PFSK-1 (cell line): ENCODE data around the gene PARVB.

ENCODE experiments used
- FOXP2 ChIP-seq: optimal IDR thresholded peaks from 2 replicates; pipeline ENCODE3; 2011; ENCODE audit warnings: borderline replicate concordance, control low read depth, inconsistent platforms; ENCODE audit not compliant: insufficient read depth; ENCODE audit errors: extremely low read length, extremely low read depth
- POLR2AphosphoS5 ChIP-seq: IDR thresholded peaks from 2 replicates; pipeline ENCODE4 v1.6.1; 2012; ENCODE audit warnings: low read depth, mild to moderate bottlenecking, control low read depth, low read length, moderate library complexity
- REST ChIP-seq, 2 experiments: IDR thresholded peaks; 2 replicates each; pipeline versions ENCODE4 v1.6.1 to v1.8.0; 2011 to 2012; ENCODE audit warnings: low read depth in 2 of 2, low read length in 2 of 2, control low read depth in 1 of 2, inconsistent platforms in 1 of 2, mild to moderate bottlenecking in 1 of 2, moderate library complexity in 1 of 2; ENCODE audit not compliant: insufficient read depth in 1 of 2
- SIN3A ChIP-seq: IDR thresholded peaks from 2 replicates; pipeline ENCODE4 v1.6.1; 2012; ENCODE audit warnings: mild to moderate bottlenecking, low read length, moderate library complexity, borderline replicate concordance; ENCODE audit not compliant: insufficient read depth
- TAF1 ChIP-seq: IDR thresholded peaks from 2 replicates; pipeline ENCODE4 v1.6.1; 2012; ENCODE audit warnings: low read length, control low read depth, borderline replicate concordance; ENCODE audit not compliant: insufficient read depth

Gene PARVB

GRCh38 chr22:44142421-44143104, 118.5 kb downstream of the PARVB start:
- TF ChIP-seq TAF1, result no peak
- no peak for TF ChIP-seq SIN3A
- TF ChIP-seq REST (IDR thresholded peaks at IDR 0.05; ENCODE audit: insufficient read depth in 1 of 2, low read depth in 2 of 2, low read length in 2 of 2), result no peak
- no peak for TF ChIP-seq POLR2AphosphoS5
- no peak for TF ChIP-seq FOXP2

DNA sequence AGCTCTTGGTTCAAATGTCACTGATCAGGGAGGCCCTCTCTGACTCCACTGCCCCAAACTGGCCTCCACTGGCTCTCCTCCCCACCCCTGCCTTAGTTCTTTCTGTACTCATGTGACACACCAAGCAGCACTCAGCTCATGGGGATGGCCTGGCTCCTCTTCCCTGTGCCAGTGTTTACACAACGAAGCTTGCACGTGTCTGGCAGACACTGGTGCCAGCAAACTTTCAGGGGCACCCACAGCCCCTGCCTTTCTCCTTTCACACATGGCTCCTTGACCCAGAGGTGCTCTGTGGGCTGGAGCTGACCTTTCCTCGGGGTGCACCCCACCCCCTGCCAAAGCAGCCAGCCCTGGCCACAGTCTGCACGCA, 119.0 kb downstream of the PARVB start:
- TF ChIP-seq REST (IDR thresholded peaks at IDR 0.05; ENCODE audit: insufficient read depth in 1 of 2, low read depth in 2 of 2, low read length in 2 of 2), result no peak
- TF ChIP-seq POLR2AphosphoS5, result no peak
- TF ChIP-seq SIN3A, result no peak
- TF ChIP-seq FOXP2, result no peak
- TF ChIP-seq TAF1, result no peak

DNA sequence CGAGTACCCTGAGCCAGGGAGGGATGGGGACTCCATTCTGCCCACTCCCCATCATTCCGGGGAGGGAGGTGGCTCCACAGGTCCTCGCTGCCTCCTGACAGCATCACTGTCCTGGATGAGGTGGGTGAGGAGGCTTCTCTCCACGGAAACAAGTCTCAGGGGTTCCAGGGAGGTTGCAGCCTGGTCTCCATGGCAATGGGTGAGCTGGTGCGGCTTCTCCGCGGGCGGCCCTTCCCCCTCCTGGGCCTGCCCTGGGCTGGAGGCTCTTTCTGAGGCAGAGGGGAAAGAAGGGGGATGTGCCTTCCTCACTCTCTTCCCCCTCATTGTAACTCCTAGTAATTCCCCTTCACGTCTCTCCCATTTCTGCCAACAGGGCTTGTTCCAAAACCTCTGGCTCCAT, 119.5 kb downstream of the PARVB start:
- no peak for TF ChIP-seq TAF1
- no peak for TF ChIP-seq REST (IDR thresholded peaks at IDR 0.05; ENCODE audit: insufficient read depth in 1 of 2, low read depth in 2 of 2, low read length in 2 of 2)
- TF ChIP-seq FOXP2, result no peak
- no peak for TF ChIP-seq POLR2AphosphoS5
- TF ChIP-seq SIN3A, result no peak

- TF ChIP-seq REST (IDR thresholded peaks at IDR 0.05; ENCODE audit: insufficient read depth in 1 of 2, low read depth in 2 of 2, low read length in 2 of 2), result no peak
- no peak for TF ChIP-seq TAF1
- TF ChIP-seq FOXP2, result no peak
Measured at GRCh38 chr22:44144046-44144569, 120.0 kb downstream of the PARVB start.

- no peak for TF ChIP-seq REST (IDR thresholded peaks at IDR 0.05; ENCODE audit: insufficient read depth in 1 of 2, low read depth in 2 of 2, low read length in 2 of 2)
- TF ChIP-seq POLR2AphosphoS5, result no peak
- no peak for TF ChIP-seq TAF1
- no peak for TF ChIP-seq FOXP2
- no peak for TF ChIP-seq SIN3A
Measured at GRCh38 chr22:44145544-44145943, 121.4 kb downstream of the PARVB start.
